K562 (cell line): ENCODE data around the gene SIRT3. TPM values are rescaled to one million over a fixed set of nuclear protein-coding genes. Genes with fewer than 3 reads are reported as not detected.

Source experiments
- ATAC-seq: fragments of 200-7000 bp; cut with Tn5 transposase; 3 replicates; pipeline ENCODE4 v1.9.1; 2020; ENCODE audit warnings: moderate library complexity
- BruUV-seq: library from RNA; stranded (reverse); fragments of 400-500 nt; replicated peaks from 2 replicates; lab custom pipeline; 2021; lab: Mats Ljungman, UMichigan
- CTCF ChIA-PET: fragments of 300-600 bp; formaldehyde crosslinking; extraction: SDS; loops from one replicate; lab custom pipeline; 2021; ENCODE audit warnings: low intra/inter-chr PET ratio; lab: Yijun Ruan, JAX
- POLR2A ChIA-PET: fragments of 300-600, 350-650 bp; sonication (Branson Sonifier 250); formaldehyde crosslinking; extraction: SDS; loops from one replicate; lab custom pipeline; 2021; ENCODE audit warnings: antibody characterized with exemption, inconsistent platforms; lab: Yijun Ruan, JAX
- DNase-seq, 4 experiments: peaks; one replicate each; pipeline versions ENCODE4 v3.0.0 to v3.0.0-alpha.2; 2011 to 2018; ENCODE audit warnings: low spot score in 3 of 4, mixed read lengths in 3 of 4; ENCODE audit errors: extremely low read depth in 1 of 4
- FAIRE-seq: peaks from 2 replicates; lab custom pipeline; 2011; peaks lifted over from hg19 to GRCh38; lab: Jason Lieb, UNC
- H2AFZ ChIP-seq: 2 replicates; pipeline ENCODE4 v1.6.0; 2011; ENCODE audit warnings: low read depth, low read length, control low read depth, inconsistent platforms
- H3K27ac ChIP-seq: fragments of 200-600 bp; 3 replicates; pipeline ENCODE4 v1.8.0; 2011; ENCODE audit warnings: low read depth, mild to moderate bottlenecking, control low read depth, inconsistent platforms, low read length, moderate library complexity, mixed read lengths; ENCODE audit errors: extremely low read depth
- H3K27me3 ChIP-seq, 2 experiments: fragments of 300-600 bp in 1 of 2; 2 replicates in 1 of 2; 3 replicates in 1 of 2; pipeline versions ENCODE4 v1.6.0 to v1.8.0; 2011; ENCODE audit warnings: inconsistent platforms in 2 of 2, low read length in 2 of 2, mild to moderate bottlenecking in 1 of 2, mixed read lengths in 1 of 2, moderate library complexity in 1 of 2; ENCODE audit not compliant: control insufficient read depth in 2 of 2, insufficient read depth in 2 of 2
- H3K36me3 ChIP-seq: fragments of 300-600 bp; 3 replicates; pipeline ENCODE4 v1.8.0; 2011; ENCODE audit warnings: mild to moderate bottlenecking, low read length, inconsistent platforms; ENCODE audit not compliant: control insufficient read depth, insufficient read depth
- H3K4me1 ChIP-seq, 2 experiments: fragments of 200-600 bp in 1 of 2; replicated peaks in 1 of 2; 2 replicates in 1 of 2; 3 replicates in 1 of 2; pipeline versions ENCODE4 v1.5.1 to v1.8.0; 2011; ENCODE audit warnings: inconsistent platforms in 2 of 2, low read length in 2 of 2, mild to moderate bottlenecking in 1 of 2, mixed read lengths in 1 of 2, moderate library complexity in 1 of 2; ENCODE audit not compliant: control insufficient read depth in 2 of 2, insufficient read depth in 2 of 2
- H3K4me2 ChIP-seq: 2 replicates; pipeline ENCODE4 v1.6.1; 2011; ENCODE audit warnings: low read length, control low read depth, inconsistent platforms, mixed read lengths; ENCODE audit not compliant: insufficient read depth
- H3K4me3 ChIP-seq: fragments of 200-600 bp; sonication (generic), shearing (Covaris generic); 2 replicates; pipeline ENCODE4 v1.5.1; 2016; ENCODE audit warnings: control low read depth, inconsistent platforms
- H3K79me2 ChIP-seq: fragments of 200-600 bp; 3 replicates; pipeline ENCODE4 v1.8.0; 2011; ENCODE audit warnings: low read length, inconsistent platforms; ENCODE audit not compliant: control insufficient read depth, insufficient read depth
- H3K9ac ChIP-seq, 2 experiments: 2 replicates each; pipeline versions ENCODE4 v1.6.0 to v1.6.1; 2011; ENCODE audit warnings: low read depth in 2 of 2, low read length in 2 of 2, control low read depth in 1 of 2, inconsistent platforms in 1 of 2, mild to moderate bottlenecking in 1 of 2, mixed read lengths in 1 of 2; ENCODE audit not compliant: insufficient read depth in 1 of 2
- H3K9me1 ChIP-seq: one replicate; pipeline ENCODE4 v1.6.0; 2011; ENCODE audit warnings: inconsistent platforms, mild to moderate bottlenecking, low read length, moderate library complexity; ENCODE audit not compliant: control insufficient read depth, insufficient read depth
- H3K9me3 ChIP-seq: replicated peaks from 2 replicates; pipeline ENCODE4 v1.5.1; 2011; ENCODE audit warnings: low read depth, low read length, inconsistent platforms; ENCODE audit not compliant: control insufficient read depth, insufficient read depth
- H4K20me1 ChIP-seq: replicated peaks from 2 replicates; pipeline ENCODE4 v1.6.1; 2011; ENCODE audit warnings: low read length, inconsistent platforms, mixed read lengths; ENCODE audit not compliant: control insufficient read depth, insufficient read depth
- CBX3 ChIP-seq, 2 experiments: IDR thresholded peaks; 1 replicate in 1 of 2; 2 replicates in 1 of 2; pipeline ENCODE4 v1.6.1; 2012; ENCODE audit warnings: inconsistent platforms in 2 of 2, low read length in 2 of 2, borderline replicate concordance in 1 of 2, control low read depth in 1 of 2
- CBX5 ChIP-seq: IDR thresholded peaks from 2 replicates; pipeline ENCODE4 v1.6.1; 2014; ENCODE audit warnings: low read depth, borderline replicate concordance
- DEAF1 ChIP-seq: fragments of 450-650 bp; formaldehyde crosslinking; IDR thresholded peaks from 2 replicates; pipeline ENCODE4 v1.4.0; 2020; ENCODE audit warnings: mild to moderate bottlenecking, moderate library complexity
- PYGO2 ChIP-seq: fragments of 450-650 bp; IDR thresholded peaks from 2 replicates; pipeline ENCODE4 v1.6.1; 2016; ENCODE audit warnings: mild to moderate bottlenecking, missing genetic modification characterization, moderate library complexity, missing compliant biosample characterization
- ZNF12 ChIP-seq: sonication (generic); formaldehyde crosslinking; IDR thresholded peaks from 2 replicates; pipeline ENCODE4 v1.4.0; 2020; ENCODE audit warnings: mild to moderate bottlenecking, missing genetic modification reagents
- WGBS: fragments of 100-300 bp; shearing (Covaris generic); methylation state at CpG from one replicate; pipeline ENCODE4 v1.1.6; 2016; ENCODE audit warnings: low coverage, mixed read lengths; ENCODE audit not compliant: insufficient coverage; ENCODE audit errors: missing lambda C conversion rate; 5-methylcytosine and 5-hydroxymethylcytosine counted together
- in situ Hi-C: fragments of 300-500 bp; cut with MboI; formaldehyde crosslinking; loops from 4 replicates; pipeline ENCODE4 v1.15.0; 2018; ENCODE audit warnings: inconsistent platforms, mixed read lengths
- intact Hi-C: fragments of 100-400 bp; cut with micrococcal nuclease; formaldehyde crosslinking; loops from 2 replicates; pipeline ENCODE4 v1.14.2; 2022
- polyA plus RNA-seq, 8 experiments: library from polyadenylated mRNA; depleted of rRNA in 4 of 8; stranded (reverse) in 5 of 8; unstranded in 3 of 8; fragments of >200 nt; fragmentation: Nextera tagmentation in 2 of 8; fragmentation: Illumina TruSeq in 1 of 8; extraction: Ambion mirVana in 2 of 8; extraction: Trizol in 1 of 8; gene quantifications; 2 replicates each; pipeline versions ENCODE4 v1.2.1 to v1.2.3, GENCODE V29; 2011 to 2014; ENCODE audit warnings: inconsistent platforms in 1 of 8, missing spikeins in 1 of 8
- total RNA-seq, 7 experiments: library from RNA; depleted of rRNA in 6 of 7; stranded (reverse); fragments of >200 nt in 6 of 7; fragmentation: Illumina TruSeq in 2 of 7; extraction: Trizol in 2 of 7; gene quantifications; 2 replicates each; pipeline versions ENCODE4 v1.2.1 to v1.2.3, GENCODE V29; 2011 to 2021; ENCODE audit warnings: low replicate concordance in 1 of 7

The SIRT3 gene
- total and polyA plus RNA-seq, 9 of the 15 experiments (the other 6 are each of a cell fraction or from before 2014, with no cell fraction given): 1.9 to 27.5 (median 14.5) TPM

DNA sequence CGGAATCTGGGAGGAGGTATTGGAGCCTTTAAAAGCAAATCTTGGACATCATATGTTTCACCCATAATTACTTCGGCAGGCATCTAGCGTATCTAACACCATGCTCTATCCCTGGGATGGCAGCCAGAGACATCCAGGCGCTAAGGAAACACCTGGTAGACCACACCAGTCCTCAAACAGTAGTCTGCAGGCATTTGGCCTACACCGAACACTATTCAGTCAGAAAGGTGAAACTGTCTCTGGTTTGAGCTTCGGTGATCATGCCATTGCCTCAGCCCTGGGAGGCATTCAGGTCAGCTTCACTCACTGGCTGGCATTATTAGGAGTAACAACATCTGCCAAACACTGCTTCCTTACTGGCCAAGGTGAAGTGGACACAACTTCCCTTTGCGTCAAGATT lies 11.7 kb downstream of the SIRT3 start:
- 83% methylated on average over 7 of the region's 7 CpGs for WGBS
- Histone ChIP-seq H3K9ac (no peak overlapping the region), H2AFZ (no peak overlapping the region), H3K9me3 (peaks cover 7% of the 10 kb centered on the region), H3K4me1 (peaks cover 12 to 16% of the 10 kb centered on the region in 2 experiments; a peak in 4 of 5 replicates), H3K79me2 (peaks cover 3% of the 10 kb centered on the region; the same call in 1 of the 3 replicates), H3K27me3 (no peaks in the 10 kb centered on the region), H3K9me1 (no peaks in the 10 kb centered on the region), H3K27ac (no peak overlapping the region), H3K4me3 (no peak overlapping the region), H3K4me2 (no peak overlapping the region), H3K36me3 (peaks cover 31% of the 10 kb centered on the region; the same call in 2 of the 3 replicates), H4K20me1 (no peaks in the 10 kb centered on the region)
- DNase-seq (no peak), FAIRE-seq (no peak), ATAC-seq (no peak)
- intact Hi-C loops: no loop called here
- no TSS peak for BruUV-seq
- in situ Hi-C loops: no loop called here
- ChIA-PET POLR2A (interaction anchor here (0.5 to 0.7 kb wide), 3 partner anchors 8 to 275 kb away, joined by 3 to 4 read pairs (median 3); no protein-coding TSS in a partner anchor), CTCF (no interaction called here)
- TF ChIP-seq PYGO2 (tag): no peak
- 0 out of 2 replicates have a peak, but pooled peaks have one; percentile 40 for TF ChIP-seq CBX5
- TF ChIP-seq CBX3 (IDR thresholded peaks at IDR 0.05; ENCODE audit: borderline replicate concordance in 1 of 2, low read length in 2 of 2): peak in 1 of 2 experiments; percentile 72; a peak in 1 of 3 replicates
- no peak for TF ChIP-seq DEAF1 (CRISPR knock-in tag)
- TF ChIP-seq ZNF12 (CRISPR knock-in tag): no peak
